GM23338 (cell line): ENCODE results near the gene ERC2. TPM values are rescaled to one million over a fixed set of nuclear protein-coding genes. Genes with fewer than 3 reads are reported as not detected.

ENCODE experiments used
- ATAC-seq: fragments of 200-7000 bp; cut with Tn5 transposase; 3 replicates; pipeline ENCODE4 v1.9.1; 2020
- DNase-seq: peaks from one replicate; pipeline ENCODE4 v3.0.0-alpha.2; 2015; ENCODE audit warnings: low spot score
- H2AFZ ChIP-seq: fragments of 200-600 bp; sonication (generic); 2 replicates; pipeline ENCODE4 v1.8.0; 2016; ENCODE audit warnings: antibody characterized with exemption, mild to moderate bottlenecking, moderate library complexity
- H3F3A ChIP-seq: fragments of 200-600 bp; sonication (generic); replicated peaks from 2 replicates; pipeline ENCODE4 v1.8.0; 2017; ENCODE audit warnings: antibody characterized with exemption, mixed run types, low read depth
- H3K27ac ChIP-seq: fragments of 200-600 bp; sonication (generic); 2 replicates; pipeline ENCODE4 v1.6.1; 2016; ENCODE audit warnings: low read depth
- H3K27me3 ChIP-seq: fragments of 200-600 bp; sonication (generic); 2 replicates; pipeline ENCODE4 v1.8.0; 2016; ENCODE audit warnings: mild to moderate bottlenecking, mixed run types, moderate library complexity; ENCODE audit not compliant: insufficient read depth
- H3K36me3 ChIP-seq: fragments of 200-600 bp; sonication (generic); 2 replicates; pipeline ENCODE4 v1.8.0; 2016; ENCODE audit warnings: mild to moderate bottlenecking; ENCODE audit not compliant: insufficient read depth
- H3K4me1 ChIP-seq: fragments of 200-600 bp; sonication (generic); 2 replicates; pipeline ENCODE4 v1.8.0; 2016; ENCODE audit warnings: mild to moderate bottlenecking, moderate library complexity; ENCODE audit not compliant: insufficient read depth
- H3K4me2 ChIP-seq: fragments of 200-600 bp; sonication (generic); 2 replicates; pipeline ENCODE4 v1.7.1; 2017; ENCODE audit warnings: mixed run types
- H3K4me3 ChIP-seq: fragments of 200-600 bp; sonication (generic); 2 replicates; pipeline ENCODE4 v1.6.1; 2016; ENCODE audit warnings: mixed run types
- H3K79me2 ChIP-seq: fragments of 200-600 bp; sonication (generic); replicated peaks from 2 replicates; pipeline ENCODE4 v1.8.0; 2017; ENCODE audit warnings: mild to moderate bottlenecking; ENCODE audit not compliant: insufficient read depth
- H3K9me2 ChIP-seq: fragments of 200-600 bp; sonication (generic); 2 replicates; pipeline ENCODE4 v1.8.0; 2017; ENCODE audit not compliant: insufficient read depth
- H4K20me1 ChIP-seq: fragments of 200-600 bp; sonication (generic); replicated peaks from 2 replicates; pipeline ENCODE4 v1.8.0; 2017; ENCODE audit warnings: mild to moderate bottlenecking; ENCODE audit not compliant: insufficient read depth
- H3K27ac Mint-ChIP-seq: 2 replicates; pipeline ENCODE4 v1.8.0; 2020; ENCODE audit warnings: inconsistent platforms, mild to moderate bottlenecking, moderate library complexity, mixed read lengths
- H3K27me3 Mint-ChIP-seq: 3 replicates; pipeline ENCODE4 v1.8.0; 2022; ENCODE audit warnings: low read depth, mild to moderate bottlenecking, moderate library complexity, mixed read lengths, inconsistent platforms; ENCODE audit not compliant: insufficient read depth, poor library complexity
- H3K36me3 Mint-ChIP-seq: 3 replicates; pipeline ENCODE4 v1.8.0; 2021; ENCODE audit warnings: low read depth, mild to moderate bottlenecking, inconsistent platforms, moderate library complexity, mixed read lengths
- H3K4me1 Mint-ChIP-seq: 3 replicates; pipeline ENCODE4 v1.8.0; 2020; ENCODE audit warnings: mild to moderate bottlenecking, inconsistent platforms, mixed read lengths
- H3K4me3 Mint-ChIP-seq: 3 replicates; pipeline ENCODE4 v1.8.0; 2021; ENCODE audit warnings: moderate library complexity, mild to moderate bottlenecking, inconsistent platforms, mixed read lengths
- H3K9me3 Mint-ChIP-seq: 3 replicates; pipeline ENCODE4 v1.8.0; 2020; ENCODE audit warnings: moderate library complexity, mild to moderate bottlenecking, inconsistent platforms, mixed read lengths
- CREB1 ChIP-seq: fragments of 250-450 bp; sonication (Bioruptor Pico); IDR thresholded peaks from 2 replicates; pipeline ENCODE4 v1.5.0; 2020; ENCODE audit warnings: low read depth, mild to moderate bottlenecking, moderate library complexity
- CTCF ChIP-seq, 2 experiments: fragments of 200-600 bp in 1 of 2; sonication (generic) in 1 of 2; conservative IDR thresholded peaks; 2 replicates each; pipeline versions ENCODE4 v1.5.1 to v1.6.1; 2016 to 2017; ENCODE audit warnings: antibody characterized with exemption in 2 of 2, low read depth in 2 of 2, mild to moderate bottlenecking in 2 of 2, moderate library complexity in 1 of 2
- ETS1 ChIP-seq: IDR thresholded peaks from 2 replicates; pipeline ENCODE4 v1.6.1; 2016; ENCODE audit warnings: antibody characterized with exemption
- EZH2phosphoT487 ChIP-seq: fragments of 200-600 bp; sonication (generic); IDR thresholded peaks from one replicate; pipeline ENCODE4 v1.8.1; 2018; ENCODE audit warnings: antibody characterized with exemption; ENCODE audit not compliant: unreplicated experiment
- JUNB ChIP-seq: IDR thresholded peaks from one replicate; pipeline ENCODE4 v1.6.1; 2016; ENCODE audit warnings: antibody characterized with exemption; ENCODE audit not compliant: unreplicated experiment
- NANOG ChIP-seq: IDR thresholded peaks from 2 replicates; pipeline ENCODE4 v1.6.1; 2016; ENCODE audit warnings: antibody characterized with exemption, borderline replicate concordance
- POLR2AphosphoS5 ChIP-seq: IDR thresholded peaks from 2 replicates; pipeline ENCODE4 v1.6.1; 2016; ENCODE audit warnings: antibody characterized with exemption, low read depth
- REST ChIP-seq: IDR thresholded peaks from one replicate; pipeline ENCODE4 v1.6.1; 2018; ENCODE audit warnings: antibody characterized with exemption; ENCODE audit not compliant: unreplicated experiment
- STAT1 ChIP-seq: IDR thresholded peaks from one replicate; pipeline ENCODE4 v1.6.1; 2016; ENCODE audit warnings: antibody characterized with exemption; ENCODE audit not compliant: unreplicated experiment
- ZNF114 ChIP-seq: fragments of 250-450 bp; sonication (Bioruptor Pico); IDR thresholded peaks from 2 replicates; pipeline ENCODE4 v1.5.0; 2020; ENCODE audit warnings: mild to moderate bottlenecking, moderate library complexity
- ZNF462 ChIP-seq: fragments of 250-450 bp; sonication (Bioruptor Pico); IDR thresholded peaks from 2 replicates; pipeline ENCODE4 v1.5.0; 2020; ENCODE audit warnings: mild to moderate bottlenecking, moderate library complexity
- polyA plus RNA-seq: library from polyadenylated mRNA; unstranded; fragments of >200 nt; fragmentation: Nextera tagmentation; extraction: Ambion mirVana; gene quantifications from 2 replicates; pipeline ENCODE4 v1.2.1, GENCODE V29; 2016
- total RNA-seq: library from RNA; depleted of rRNA; stranded (reverse); fragments of >200 nt; shearing (Covaris generic); gene quantifications from 2 replicates; pipeline ENCODE4 v1.2.3, GENCODE V29; 2014

The ERC2 gene
- total and polyA plus RNA-seq, 2 experiments from 2014 or later: 11.8 to 13.7 TPM

GRCh38 chr3:55858302-55858701 is 610.0 kb downstream of the ERC2 start (continued):
- TF ChIP-seq CREB1 (CRISPR knock-in tag): no peak

GRCh38 chr3:55857633-55858032 is 610.6 kb downstream of the ERC2 start:
- Mint-ChIP-seq H3K27me3 (no peaks in the 10 kb centered on the region), H3K9me3 (no peaks in the 10 kb centered on the region), H3K4me1 (peaks cover 33% of the 10 kb centered on the region), H3K27ac (no peak overlapping the region), H3K36me3 (no peaks in the 10 kb centered on the region), H3K4me3 (no peak overlapping the region)
- no peaks in the 10 kb centered on the region for H3K9me2 ChIP-seq
- DNase-seq (no peak), ATAC-seq (no peak)
- H3K27me3 ChIP-seq: no peaks in the 10 kb centered on the region
- no peaks in the 10 kb centered on the region for H3F3A ChIP-seq
- peaks cover 26% of the 10 kb centered on the region for H3K4me1 ChIP-seq
- H2AFZ ChIP-seq: no peak overlapping the region
- H3K36me3 ChIP-seq: no peaks in the 10 kb centered on the region
- no peak overlapping the region for H3K4me2 ChIP-seq
- no peak overlapping the region for H3K4me3 ChIP-seq
- no peak overlapping the region for H3K27ac ChIP-seq
- H4K20me1 ChIP-seq: no peaks in the 10 kb centered on the region
- H3K79me2 ChIP-seq: no peaks in the 10 kb centered on the region
- TF ChIP-seq CREB1 (CRISPR knock-in tag) (no peak), JUNB (no peak), NANOG (no peak), ZNF114 (CRISPR knock-in tag) (no peak), ETS1 (no peak), POLR2AphosphoS5 (no peak), CTCF (conservative IDR thresholded peaks at IDR 0.05; ENCODE audit: low read depth in 2 of 2) (no peak), STAT1 (no peak), REST (no peak), EZH2phosphoT487 (no peak), ZNF462 (CRISPR knock-in tag) (no peak)
